Measurements from ENCODE around the gene ZBED2.

ZBED2 gene

DNA sequence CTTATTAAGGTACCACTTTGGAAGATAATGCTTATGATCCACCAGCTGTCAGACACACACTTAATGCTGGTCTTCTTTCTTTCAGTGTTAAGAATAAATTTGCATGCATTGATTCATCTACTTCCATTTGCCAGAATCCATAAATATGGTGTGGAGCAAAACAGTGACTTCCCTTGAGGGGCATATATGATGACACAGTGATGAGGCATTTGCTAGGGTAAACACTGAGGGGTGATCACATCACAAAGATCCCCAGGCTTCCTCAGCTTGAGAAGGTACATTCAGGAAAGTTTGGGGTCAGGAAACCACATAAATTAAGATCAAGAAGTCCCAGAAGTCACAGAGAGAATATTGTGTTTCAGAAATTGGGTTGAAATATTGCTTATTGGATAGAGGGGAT lies 9.9 kb upstream of the ZBED2 start:
- no peak overlapping the region for H3K4me3 ChIP-seq (replicated peaks; ENCODE audit: insufficient read depth, low read length)
- TF ChIP-seq GABPA (IDR thresholded peaks at IDR 0.05; ENCODE audit: low read depth) = no peak
- TF ChIP-seq, protein P1, sequence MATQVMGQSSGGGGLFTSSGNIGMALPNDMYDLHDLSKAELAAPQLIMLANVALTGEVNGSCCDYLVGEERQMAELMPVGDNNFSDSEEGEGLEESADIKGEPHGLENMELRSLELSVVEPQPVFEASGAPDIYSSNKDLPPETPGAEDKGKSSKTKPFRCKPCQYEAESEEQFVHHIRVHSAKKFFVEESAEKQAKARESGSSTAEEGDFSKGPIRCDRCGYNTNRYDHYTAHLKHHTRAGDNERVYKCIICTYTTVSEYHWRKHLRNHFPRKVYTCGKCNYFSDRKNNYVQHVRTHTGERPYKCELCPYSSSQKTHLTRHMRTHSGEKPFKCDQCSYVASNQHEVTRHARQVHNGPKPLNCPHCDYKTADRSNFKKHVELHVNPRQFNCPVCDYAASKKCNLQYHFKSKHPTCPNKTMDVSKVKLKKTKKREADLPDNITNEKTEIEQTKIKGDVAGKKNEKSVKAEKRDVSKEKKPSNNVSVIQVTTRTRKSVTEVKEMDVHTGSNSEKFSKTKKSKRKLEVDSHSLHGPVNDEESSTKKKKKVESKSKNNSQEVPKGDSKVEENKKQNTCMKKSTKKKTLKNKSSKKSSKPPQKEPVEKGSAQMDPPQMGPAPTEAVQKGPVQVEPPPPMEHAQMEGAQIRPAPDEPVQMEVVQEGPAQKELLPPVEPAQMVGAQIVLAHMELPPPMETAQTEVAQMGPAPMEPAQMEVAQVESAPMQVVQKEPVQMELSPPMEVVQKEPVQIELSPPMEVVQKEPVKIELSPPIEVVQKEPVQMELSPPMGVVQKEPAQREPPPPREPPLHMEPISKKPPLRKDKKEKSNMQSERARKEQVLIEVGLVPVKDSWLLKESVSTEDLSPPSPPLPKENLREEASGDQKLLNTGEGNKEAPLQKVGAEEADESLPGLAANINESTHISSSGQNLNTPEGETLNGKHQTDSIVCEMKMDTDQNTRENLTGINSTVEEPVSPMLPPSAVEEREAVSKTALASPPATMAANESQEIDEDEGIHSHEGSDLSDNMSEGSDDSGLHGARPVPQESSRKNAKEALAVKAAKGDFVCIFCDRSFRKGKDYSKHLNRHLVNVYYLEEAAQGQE (IDR thresholded peaks at IDR 0.05; ENCODE audit: insufficient replicate concordance, low read depth) = no peak
- no peak for TF ChIP-seq CTCF (IDR thresholded peaks at IDR 0.05; ENCODE audit: insufficient read depth, low read length)
- no peak for TF ChIP-seq SPI1 (IDR thresholded peaks at IDR 0.05; ENCODE audit: borderline replicate concordance, low read depth)
- no peak for TF ChIP-seq POLR2AphosphoS5 (IDR thresholded peaks at IDR 0.05; ENCODE audit: low read depth)
- no peak overlapping the region for H3K27ac ChIP-seq (replicated peaks)
- H3K27me3 ChIP-seq (ENCODE audit: insufficient read depth, poor library complexity, severe bottlenecking) = no peaks in the 10 kb centered on the region
- no peak for DNase-seq (ENCODE audit: low read depth in 1 of 2, low spot score in 1 of 2)

DNA sequence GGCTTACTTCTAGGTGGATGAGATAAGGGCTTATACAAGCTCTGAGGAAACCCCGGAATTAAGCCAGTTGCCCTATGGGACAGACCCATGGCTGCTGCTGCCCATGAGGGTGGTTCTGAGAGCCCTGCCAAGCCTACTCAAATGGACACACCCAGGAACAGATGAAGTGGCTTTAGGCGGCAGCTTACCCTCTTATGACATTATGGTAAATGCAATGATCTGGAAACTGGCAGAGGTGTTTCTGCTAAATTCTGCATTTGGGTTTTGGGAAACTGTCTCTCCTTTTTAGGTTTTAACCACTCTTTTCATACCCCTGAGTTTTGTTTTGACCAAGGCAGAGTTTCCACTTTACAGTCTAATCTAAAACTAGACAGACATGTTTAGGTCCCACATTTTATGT lies 9.0 kb upstream of the ZBED2 start:
- no peak for TF ChIP-seq GABPA (IDR thresholded peaks at IDR 0.05; ENCODE audit: low read depth)
- TF ChIP-seq, protein P1 (IDR thresholded peaks at IDR 0.05; ENCODE audit: insufficient replicate concordance, low read depth) = no peak
- no peak for TF ChIP-seq SPI1 (IDR thresholded peaks at IDR 0.05; ENCODE audit: borderline replicate concordance, low read depth)
- no peak for TF ChIP-seq POLR2AphosphoS5 (IDR thresholded peaks at IDR 0.05; ENCODE audit: low read depth)
- no peak for TF ChIP-seq CTCF (IDR thresholded peaks at IDR 0.05; ENCODE audit: insufficient read depth, low read length)
- Histone ChIP-seq H3K4me3 (replicated peaks; ENCODE audit: insufficient read depth, low read length) (no peak overlapping the region), H3K27me3 (ENCODE audit: insufficient read depth, poor library complexity, severe bottlenecking) (no peaks in the 10 kb centered on the region), H3K27ac (replicated peaks) (no peak overlapping the region)
- no peak for DNase-seq (ENCODE audit: low read depth in 1 of 2, low spot score in 1 of 2)

DNA sequence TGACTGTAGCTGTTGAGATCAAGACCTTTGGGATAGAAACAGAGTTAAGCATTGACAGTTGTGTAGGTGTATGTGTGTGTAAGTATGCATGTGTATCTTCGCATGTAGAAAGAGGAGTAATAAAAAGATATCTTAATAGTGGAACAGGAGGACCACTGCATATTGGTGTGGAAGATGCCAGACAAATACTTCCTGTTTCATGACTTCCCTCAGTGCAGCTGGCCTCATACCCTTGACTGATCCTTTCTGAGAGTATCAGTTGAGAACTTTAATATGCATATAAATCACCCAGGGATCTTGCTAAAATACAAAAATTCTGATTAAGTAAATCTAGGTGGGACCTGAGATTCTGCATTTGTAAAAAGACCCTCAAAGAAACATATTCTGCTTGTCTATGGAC lies 8.5 kb upstream of the ZBED2 start:
- TF ChIP-seq GABPA (IDR thresholded peaks at IDR 0.05; ENCODE audit: low read depth) (no peak), SPI1 (IDR thresholded peaks at IDR 0.05; ENCODE audit: borderline replicate concordance, low read depth) (no peak), CTCF (IDR thresholded peaks at IDR 0.05; ENCODE audit: insufficient read depth, low read length) (no peak)
- TF ChIP-seq, protein P1 (IDR thresholded peaks at IDR 0.05; ENCODE audit: insufficient replicate concordance, low read depth) = no peak
- Histone ChIP-seq H3K4me3 (replicated peaks; ENCODE audit: insufficient read depth, low read length) (no peak overlapping the region), H3K27ac (replicated peaks) (no peak overlapping the region), H3K27me3 (ENCODE audit: insufficient read depth, poor library complexity, severe bottlenecking) (no peaks in the 10 kb centered on the region)
- no peak for DNase-seq (ENCODE audit: low read depth in 1 of 2, low spot score in 1 of 2)

Measured in HL-60 (cell line).